ACC112 (cell line): ENCODE data around the gene SYNGAP1.

ENCODE experiments used
- H2AFZ ChIP-seq: fragments of 200-600 bp; sonication (generic); one replicate; pipeline ENCODE4 v1.6.0; 2017; ENCODE audit warnings: antibody characterized with exemption, low read length; ENCODE audit not compliant: unreplicated experiment
- H3K27ac ChIP-seq: fragments of 200-600 bp; sonication (generic); 2 replicates; pipeline ENCODE4 v1.5.1; 2014; ENCODE audit warnings: low read depth, mild to moderate bottlenecking, antibody characterized with exemption, low read length, moderate library complexity
- H3K27me3 ChIP-seq: fragments of 200-600 bp; sonication (generic); 2 replicates; pipeline ENCODE4 v1.6.1; 2014; ENCODE audit warnings: mild to moderate bottlenecking, antibody characterized with exemption, low read length, moderate library complexity, mixed read lengths; ENCODE audit not compliant: insufficient read depth
- H3K36me3 ChIP-seq: fragments of 200-600 bp; sonication (generic); 2 replicates; pipeline ENCODE4 v1.6.1; 2016; ENCODE audit warnings: mild to moderate bottlenecking, antibody characterized with exemption, low read length, moderate library complexity, mixed read lengths; ENCODE audit not compliant: insufficient read depth
- H3K4me1 ChIP-seq: fragments of 200-600 bp; sonication (generic); one replicate; pipeline ENCODE4 v1.6.1; 2016; ENCODE audit warnings: low read length, mixed read lengths; ENCODE audit not compliant: insufficient read depth, unreplicated experiment, control insufficient read depth
- H3K4me3 ChIP-seq: fragments of 200-600 bp; sonication (generic); 2 replicates; pipeline ENCODE4 v1.5.1; 2014; ENCODE audit warnings: mild to moderate bottlenecking, low read depth, low read length
- H3K79me2 ChIP-seq: fragments of 200-600 bp; sonication (generic); one replicate; pipeline ENCODE4 v1.6.0; 2016; ENCODE audit warnings: low read length; ENCODE audit not compliant: control insufficient read depth, unreplicated experiment, insufficient read depth

The SYNGAP1 gene

GRCh38 chr6:33405386-33405940, 14.4 kb upstream of the SYNGAP1 start:
- Histone ChIP-seq H3K36me3 (peaks cover 6% of the 10 kb centered on the region), H2AFZ (no peak overlapping the region), H3K4me3 (no peak overlapping the region), H3K4me1 (peaks cover 5% of the 10 kb centered on the region), H3K27ac (no peak overlapping the region), H3K27me3 (no peaks in the 10 kb centered on the region), H3K79me2 (no peaks in the 10 kb centered on the region)

DNA sequence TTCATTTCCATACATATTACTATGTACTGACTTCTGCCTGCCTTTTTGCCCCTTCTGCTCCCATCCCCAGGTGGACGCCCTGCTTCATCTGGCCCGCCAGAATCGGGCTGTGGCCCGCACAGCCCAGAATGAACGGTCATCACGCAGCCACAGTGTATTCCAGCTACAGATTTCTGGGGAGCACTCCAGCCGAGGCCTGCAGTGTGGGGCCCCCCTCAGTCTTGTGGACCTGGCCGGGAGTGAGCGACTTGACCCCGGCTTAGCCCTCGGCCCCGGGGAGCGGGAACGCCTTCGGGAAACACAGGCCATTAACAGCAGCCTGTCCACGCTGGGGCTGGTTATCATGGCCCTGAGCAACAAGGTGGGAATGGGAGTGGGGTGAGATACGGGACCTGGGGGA, 13.7 kb upstream of the SYNGAP1 start:
- Histone ChIP-seq H3K4me3 (no peak overlapping the region), H3K79me2 (no peaks in the 10 kb centered on the region), H2AFZ (no peak overlapping the region), H3K36me3 (peaks cover 6% of the 10 kb centered on the region), H3K4me1 (peaks cover 5% of the 10 kb centered on the region), H3K27me3 (no peaks in the 10 kb centered on the region), H3K27ac (no peak overlapping the region)

DNA sequence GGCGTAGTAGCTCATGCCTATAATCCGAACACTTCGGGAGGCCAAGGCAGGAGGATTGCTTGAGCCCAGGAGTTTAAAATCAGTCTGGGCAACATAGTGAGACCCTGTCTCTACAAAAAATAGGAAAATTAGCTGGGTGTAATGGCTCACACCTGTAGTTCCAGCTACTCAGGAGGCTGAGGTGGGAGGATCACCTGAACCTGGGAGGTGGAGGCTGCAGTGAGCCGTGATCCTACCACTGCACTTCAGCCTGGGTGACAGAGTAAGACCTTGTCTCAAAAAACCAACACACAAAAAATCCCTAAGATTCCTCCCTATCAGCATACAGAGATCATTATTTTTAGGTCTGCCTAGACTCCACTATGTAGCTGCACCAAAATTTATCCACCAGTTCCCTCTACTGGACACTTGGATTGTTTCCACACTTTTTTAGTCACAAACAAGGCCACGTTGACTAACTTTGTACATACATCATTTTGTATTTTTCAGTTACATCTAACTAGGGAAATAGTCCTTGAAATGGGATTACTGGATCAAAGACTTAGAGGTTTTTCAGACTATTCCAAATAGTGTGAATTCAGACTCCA, 12.6 kb upstream of the SYNGAP1 start:
- Histone ChIP-seq H2AFZ (no peak overlapping the region), H3K79me2 (peaks cover 4% of the 10 kb centered on the region), H3K36me3 (peaks cover 6% of the 10 kb centered on the region), H3K27ac (0 out of 2 replicates have a peak overlapping the region, but pooled peaks have one; percentile 16), H3K4me3 (no peak overlapping the region), H3K27me3 (no peaks in the 10 kb centered on the region), H3K4me1 (peaks cover 5% of the 10 kb centered on the region)

DNA sequence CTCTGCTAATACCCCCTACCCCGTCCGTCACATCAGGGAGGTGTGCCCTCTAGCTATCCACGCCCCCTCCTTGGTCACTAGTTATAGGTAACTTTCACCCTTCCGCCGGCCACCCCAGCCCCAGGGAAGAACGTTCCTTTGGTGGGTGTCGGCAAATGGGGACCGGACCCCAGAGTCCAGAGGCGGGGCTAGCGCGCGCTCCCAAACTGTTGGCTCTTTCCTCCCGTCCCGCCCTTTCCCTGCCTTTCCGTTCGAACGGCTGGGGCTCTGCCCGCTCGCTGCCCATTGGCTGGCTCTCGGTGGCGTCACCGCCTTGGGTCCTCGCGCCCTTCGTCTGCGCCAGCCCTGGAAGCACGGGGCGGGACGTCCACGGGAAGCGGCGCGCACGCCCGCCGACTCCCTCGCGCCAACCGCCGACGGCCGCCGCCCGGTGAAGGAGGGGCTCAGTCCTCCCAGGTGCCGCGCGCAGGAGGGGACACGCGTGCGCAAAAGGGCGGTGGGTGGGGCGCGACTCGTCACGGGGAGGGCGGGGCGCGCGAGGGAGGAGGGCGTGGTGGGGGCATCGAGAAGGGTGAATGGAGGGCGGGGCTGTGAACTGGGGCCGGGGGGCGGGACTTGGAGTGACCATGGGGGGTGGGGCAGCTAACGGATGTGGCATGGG, 9.7 kb upstream of the SYNGAP1 start:
- peak overlapping the region; percentile 95 for H3K4me3 ChIP-seq
- peaks cover 14% of the 10 kb centered on the region for H3K79me2 ChIP-seq
- H3K4me1 ChIP-seq = peaks cover 10% of the 10 kb centered on the region
- peak overlapping the region; percentile 91 for H2AFZ ChIP-seq
- H3K27ac ChIP-seq = peak overlapping the region; percentile 84
- H3K27me3 ChIP-seq = no peaks in the 10 kb centered on the region
- H3K36me3 ChIP-seq = peaks cover 4% of the 10 kb centered on the region

- Histone ChIP-seq H3K4me3 (peak within 1 kb of the TSS; percentile 95), H3K27ac (peak within 1 kb of the TSS; percentile 84), H3K79me2 (peaks cover 22% of the 10 kb centered on the region), H2AFZ (peak within 1 kb of the TSS; percentile 91), H3K4me1 (peaks cover 14% of the 10 kb centered on the region), H3K36me3 (peaks cover 5% of the 10 kb centered on the region; the same call in 1 of the 2 replicates), H3K27me3 (no peaks in the 10 kb centered on the region)
These were observed 8.9 kb upstream of the SYNGAP1 start, which contains the start of gene PHF1 for GRCh38 chr6:33410711-33411631. PHF1 (plus strand) TSS chr6:33411014; CDS start chr6:33412264, 1,250 bp downstream.

DNA sequence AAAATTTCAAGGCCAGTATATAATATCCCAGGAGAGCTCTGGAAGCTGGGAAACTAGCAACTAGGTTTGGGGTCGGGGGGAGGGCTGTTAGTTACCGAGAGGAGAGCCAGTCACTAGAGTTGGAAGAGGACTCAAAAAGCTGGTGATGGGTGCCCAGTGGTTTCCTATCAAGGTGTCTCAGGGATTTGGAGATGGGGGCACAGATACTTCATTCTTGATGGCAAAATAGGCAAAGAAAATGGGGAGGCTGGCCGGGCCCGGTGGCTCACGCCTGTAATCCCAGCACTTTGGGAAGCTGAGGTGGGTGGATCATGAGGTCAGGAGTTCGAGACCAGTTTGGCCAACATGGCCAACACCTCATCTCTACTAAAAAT, 8.2 kb upstream of the SYNGAP1 start:
- peak overlapping the region; percentile 95 for H3K4me3 ChIP-seq
- no peak overlapping the region for H2AFZ ChIP-seq
- H3K27ac ChIP-seq = peak overlapping the region; percentile 84; the same call in 1 of the 2 replicates
- H3K79me2 ChIP-seq = peaks cover 28% of the 10 kb centered on the region
- no peaks in the 10 kb centered on the region for H3K27me3 ChIP-seq
- H3K36me3 ChIP-seq = peaks cover 5% of the 10 kb centered on the region; the same call in 1 of the 2 replicates
- peaks cover 18% of the 10 kb centered on the region for H3K4me1 ChIP-seq

DNA sequence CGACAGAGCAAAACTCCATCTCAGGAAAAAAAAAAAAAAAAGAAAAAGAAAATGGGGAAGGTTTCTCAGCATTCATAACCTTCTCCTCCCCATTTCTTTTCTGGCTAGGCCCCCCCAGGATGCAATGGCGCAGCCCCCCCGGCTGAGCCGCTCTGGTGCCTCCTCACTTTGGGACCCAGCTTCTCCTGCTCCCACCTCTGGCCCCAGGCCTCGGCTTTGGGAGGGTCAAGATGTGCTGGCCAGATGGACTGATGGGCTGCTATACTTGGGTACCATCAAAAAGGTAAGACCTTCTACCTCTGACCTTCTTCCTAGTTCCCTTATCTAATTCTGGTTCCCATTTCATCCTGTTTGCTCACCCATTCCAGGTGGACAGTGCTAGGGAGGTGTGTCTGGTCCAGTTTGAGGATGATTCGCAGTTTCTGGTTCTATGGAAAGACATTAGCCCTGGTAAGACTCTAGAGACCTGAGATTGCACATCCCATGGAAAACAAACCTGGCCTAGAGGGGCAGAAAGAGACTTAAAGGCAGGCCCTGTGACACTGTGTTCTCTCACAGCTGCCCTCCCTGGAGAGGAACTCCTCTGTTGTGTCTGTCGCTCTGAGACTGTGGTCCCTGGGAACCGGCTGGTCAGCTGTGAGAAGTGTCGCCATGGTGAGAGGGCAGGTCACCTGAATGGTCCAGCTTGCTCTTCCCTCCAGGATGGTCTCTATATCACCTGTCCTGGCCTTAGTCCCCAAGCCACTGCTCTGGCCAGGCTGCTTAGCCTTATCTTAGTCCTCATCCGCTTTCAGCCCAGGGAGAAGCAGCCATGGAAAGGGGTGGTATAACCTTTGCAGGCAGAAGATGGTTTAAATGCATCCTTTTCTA, 7.5 kb upstream of the SYNGAP1 start:
- Histone ChIP-seq H3K4me1 (peaks cover 19% of the 10 kb centered on the region), H3K27ac (no peak overlapping the region), H2AFZ (no peak overlapping the region), H3K36me3 (peaks cover 5% of the 10 kb centered on the region; the same call in 1 of the 2 replicates), H3K4me3 (peak overlapping the region; percentile 95; the same call in 1 of the 2 replicates), H3K79me2 (peaks cover 33% of the 10 kb centered on the region), H3K27me3 (no peaks in the 10 kb centered on the region)

- 0 out of 2 replicates have a peak, but pooled peaks cover 5% of the 10 kb centered on the region for H3K36me3 ChIP-seq
- no peak overlapping the region for H3K27ac ChIP-seq
- H2AFZ ChIP-seq = no peak overlapping the region
These were observed 6.4 kb upstream of the SYNGAP1 start for GRCh38 chr6:33413241-33414120.

GRCh38 chr6:33414592-33415271, 5.1 kb upstream of the SYNGAP1 start:
- Histone ChIP-seq H3K4me3 (no peak overlapping the region), H3K79me2 (peaks cover 43% of the 10 kb centered on the region), H3K27ac (peak overlapping the region; percentile 3; the same call in 1 of the 2 replicates), H3K27me3 (no peaks in the 10 kb centered on the region), H3K36me3 (0 out of 2 replicates have a peak, but pooled peaks cover 5% of the 10 kb centered on the region), H2AFZ (no peak overlapping the region), H3K4me1 (peaks cover 28% of the 10 kb centered on the region)

More at GRCh38 chr6:33413241-33414120, 6.4 kb upstream of the SYNGAP1 start:
- Histone ChIP-seq H3K4me1 (peaks cover 20% of the 10 kb centered on the region), H3K79me2 (peaks cover 37% of the 10 kb centered on the region), H3K4me3 (no peak overlapping the region), H3K27me3 (no peaks in the 10 kb centered on the region)
